SU-DHL-6 (cell line): ENCODE data around the gene WWOX.

Experiments
- H2AFZ ChIP-seq: fragments of 200-600 bp; sonication (generic); 2 replicates; pipeline ENCODE4 v1.6.1; 2014; ENCODE audit warnings: low read depth, mild to moderate bottlenecking, moderate library complexity, mixed read lengths, antibody characterized with exemption, low read length; ENCODE audit not compliant: severe bottlenecking
- H3F3A ChIP-seq: fragments of 200-600 bp; shearing (Covaris generic); 2 replicates; pipeline ENCODE4 v1.6.0; 2016; ENCODE audit warnings: antibody characterized with exemption, mild to moderate bottlenecking; ENCODE audit not compliant: insufficient read depth
- H3K27ac ChIP-seq: fragments of 200-600 bp; sonication (generic); 2 replicates; pipeline ENCODE4 v1.5.1; 2016; ENCODE audit warnings: low read depth, mild to moderate bottlenecking, low read length, moderate library complexity, mixed read lengths
- H3K27me3 ChIP-seq: fragments of 200-600 bp; sonication (generic), shearing (Covaris generic); 2 replicates; pipeline ENCODE4 v1.6.0; 2014; ENCODE audit warnings: mild to moderate bottlenecking, low read length
- H3K36me3 ChIP-seq: fragments of 200-600 bp; sonication (generic); 2 replicates; pipeline ENCODE4 v1.6.1; 2014; ENCODE audit warnings: mild to moderate bottlenecking, low read length, mixed read lengths
- H3K4me2 ChIP-seq: fragments of 300-600, 200-600 bp; shearing (Covaris generic), sonication (generic); 2 replicates; pipeline ENCODE4 v1.6.0; 2014; ENCODE audit warnings: low read length, low read depth, mild to moderate bottlenecking; ENCODE audit not compliant: poor library complexity, severe bottlenecking
- H3K4me3 ChIP-seq: fragments of 200-600 bp; sonication (generic); 2 replicates; pipeline ENCODE4 v1.5.1; 2014; ENCODE audit warnings: antibody characterized with exemption, low read length, mild to moderate bottlenecking, mixed read lengths; ENCODE audit not compliant: insufficient read depth, poor library complexity, severe bottlenecking
- H3K79me2 ChIP-seq: fragments of 200-600 bp; sonication (generic); 2 replicates; pipeline ENCODE4 v1.6.1; 2014; ENCODE audit warnings: mild to moderate bottlenecking, low read length, moderate library complexity; ENCODE audit not compliant: insufficient read depth
- H3K9ac ChIP-seq: fragments of 200-600 bp; sonication (generic); 2 replicates; pipeline ENCODE4 v1.7.0; 2014; ENCODE audit warnings: mild to moderate bottlenecking, low read length
- H3K9me2 ChIP-seq: fragments of 200-600 bp; sonication (generic); replicated peaks from 2 replicates; pipeline ENCODE4 v1.6.1; 2014; ENCODE audit warnings: low read length; ENCODE audit not compliant: insufficient read depth
- H3K9me3 ChIP-seq: fragments of 200-600 bp; sonication (generic); 2 replicates; pipeline ENCODE4 v1.6.1; 2014; ENCODE audit warnings: low read length, mixed read lengths; ENCODE audit not compliant: insufficient read depth
- H4K20me1 ChIP-seq: fragments of 200-600 bp; sonication (generic); 2 replicates; pipeline ENCODE4 v1.6.1; 2014; ENCODE audit warnings: low read depth, mild to moderate bottlenecking, antibody characterized with exemption, low read length, moderate library complexity, mixed read lengths
- CTCF ChIP-seq: fragments of 200-600 bp; sonication (generic); IDR thresholded peaks from one replicate; pipeline ENCODE4 v1.5.1; 2017; ENCODE audit warnings: antibody characterized with exemption, mild to moderate bottlenecking, low read length, moderate library complexity; ENCODE audit not compliant: insufficient read depth, poor library complexity, severe bottlenecking
- EZH2phosphoT487 ChIP-seq: fragments of 200-600 bp; sonication (generic), shearing (Covaris generic); conservative IDR thresholded peaks from 2 replicates; pipeline ENCODE4 v1.6.1; 2018; ENCODE audit warnings: mild to moderate bottlenecking, antibody characterized with exemption, low read length, moderate library complexity, mixed read lengths

WWOX gene

GRCh38 chr16:79005096-79005495 lies 905.6 kb downstream of the WWOX start:
- Histone ChIP-seq H4K20me1 (no peaks in the 10 kb centered on the region), H3K9me3 (no peaks in the 10 kb centered on the region), H3K27me3 (no peaks in the 10 kb centered on the region), H3K79me2 (no peaks in the 10 kb centered on the region), H3K9me2 (no peaks in the 10 kb centered on the region), H3K4me3 (no peak overlapping the region), H3K36me3 (no peaks in the 10 kb centered on the region), H3F3A (no peaks in the 10 kb centered on the region), H3K9ac (no peak overlapping the region), H3K27ac (no peak overlapping the region), H3K4me2 (no peak overlapping the region), H2AFZ (no peak overlapping the region)
- TF ChIP-seq EZH2phosphoT487 (no peak), CTCF (no peak)

GRCh38 chr16:79006206-79006605 lies 906.8 kb downstream of the WWOX start:
- no peak for TF ChIP-seq CTCF
- TF ChIP-seq EZH2phosphoT487: no peak
- Histone ChIP-seq H3K27me3 (no peaks in the 10 kb centered on the region), H3K79me2 (no peaks in the 10 kb centered on the region), H3K27ac (no peak overlapping the region), H3K36me3 (no peaks in the 10 kb centered on the region), H4K20me1 (no peaks in the 10 kb centered on the region), H3K9me2 (no peaks in the 10 kb centered on the region), H3K9me3 (no peaks in the 10 kb centered on the region), H3F3A (no peaks in the 10 kb centered on the region), H3K4me2 (no peak overlapping the region), H2AFZ (no peak overlapping the region), H3K9ac (no peak overlapping the region), H3K4me3 (no peak overlapping the region)

- Histone ChIP-seq H3K4me3 (no peak overlapping the region), H3K27ac (no peak overlapping the region), H3K4me2 (no peak overlapping the region), H2AFZ (no peak overlapping the region), H3K9me3 (no peaks in the 10 kb centered on the region), H4K20me1 (no peaks in the 10 kb centered on the region), H3K36me3 (no peaks in the 10 kb centered on the region), H3F3A (no peaks in the 10 kb centered on the region), H3K9ac (no peak overlapping the region), H3K9me2 (no peaks in the 10 kb centered on the region), H3K79me2 (no peaks in the 10 kb centered on the region), H3K27me3 (no peaks in the 10 kb centered on the region)
- no peak for TF ChIP-seq EZH2phosphoT487
- no peak for TF ChIP-seq CTCF
Measured at GRCh38 chr16:79006765-79007164, 907.3 kb downstream of the WWOX start.

GRCh38 chr16:79007614-79008013 lies 908.2 kb downstream of the WWOX start:
- H3K4me2 ChIP-seq: no peak overlapping the region
- no peak overlapping the region for H3K4me3 ChIP-seq
- H2AFZ ChIP-seq: no peak overlapping the region
- H3K9ac ChIP-seq: no peak overlapping the region
- no peaks in the 10 kb centered on the region for H4K20me1 ChIP-seq
- no peaks in the 10 kb centered on the region for H3K9me2 ChIP-seq
- H3K36me3 ChIP-seq: no peaks in the 10 kb centered on the region
- no peaks in the 10 kb centered on the region for H3F3A ChIP-seq
- no peaks in the 10 kb centered on the region for H3K27me3 ChIP-seq
- no peaks in the 10 kb centered on the region for H3K9me3 ChIP-seq
- H3K79me2 ChIP-seq: no peaks in the 10 kb centered on the region
- no peak for TF ChIP-seq EZH2phosphoT487
- no peak for TF ChIP-seq CTCF
- H3K27ac ChIP-seq: no peak overlapping the region
